ENCODE data around the gene TIGD3.

DNA sequence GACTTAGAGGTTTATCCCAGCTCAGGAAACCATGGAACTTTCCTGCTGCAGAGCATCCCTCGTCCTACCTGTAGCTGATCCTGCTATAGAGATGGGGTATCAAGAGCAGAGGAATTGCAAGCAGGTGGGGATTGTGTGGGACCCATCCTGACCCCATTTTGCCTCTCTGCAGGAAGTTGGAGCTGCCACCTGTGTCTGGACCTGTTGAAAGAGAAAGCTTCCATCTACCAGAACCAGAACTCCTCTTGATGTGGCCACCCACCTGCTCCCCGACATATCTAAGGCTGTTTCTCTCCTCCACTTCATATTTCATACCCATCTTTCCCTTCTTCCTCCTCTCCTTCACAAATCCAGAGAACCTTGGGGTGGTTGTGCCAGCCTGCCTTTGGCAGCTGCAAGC lies 3.0 kb upstream of the TIGD3 start:
- TF ChIP-seq, protein P1, sequence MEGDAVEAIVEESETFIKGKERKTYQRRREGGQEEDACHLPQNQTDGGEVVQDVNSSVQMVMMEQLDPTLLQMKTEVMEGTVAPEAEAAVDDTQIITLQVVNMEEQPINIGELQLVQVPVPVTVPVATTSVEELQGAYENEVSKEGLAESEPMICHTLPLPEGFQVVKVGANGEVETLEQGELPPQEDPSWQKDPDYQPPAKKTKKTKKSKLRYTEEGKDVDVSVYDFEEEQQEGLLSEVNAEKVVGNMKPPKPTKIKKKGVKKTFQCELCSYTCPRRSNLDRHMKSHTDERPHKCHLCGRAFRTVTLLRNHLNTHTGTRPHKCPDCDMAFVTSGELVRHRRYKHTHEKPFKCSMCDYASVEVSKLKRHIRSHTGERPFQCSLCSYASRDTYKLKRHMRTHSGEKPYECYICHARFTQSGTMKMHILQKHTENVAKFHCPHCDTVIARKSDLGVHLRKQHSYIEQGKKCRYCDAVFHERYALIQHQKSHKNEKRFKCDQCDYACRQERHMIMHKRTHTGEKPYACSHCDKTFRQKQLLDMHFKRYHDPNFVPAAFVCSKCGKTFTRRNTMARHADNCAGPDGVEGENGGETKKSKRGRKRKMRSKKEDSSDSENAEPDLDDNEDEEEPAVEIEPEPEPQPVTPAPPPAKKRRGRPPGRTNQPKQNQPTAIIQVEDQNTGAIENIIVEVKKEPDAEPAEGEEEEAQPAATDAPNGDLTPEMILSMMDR (IDR thresholded peaks at IDR 0.05), result no peak
- TF ChIP-seq ZFX (IDR thresholded peaks at IDR 0.05; ENCODE audit: borderline replicate concordance), result no peak

Measured in 22Rv1 (cell line).